UCSD-AML1 (cell line): ENCODE results near the gene ESPN.
"Not testable (repeated sequence)": the region's sequence is repeated elsewhere in the genome, so short reads cannot be mapped to it uniquely, and the experiment has no call there.

Experiments
- DNase-seq: peaks from one replicate; lab custom pipeline; 2025; ENCODE audit not compliant: unreplicated experiment; lab: John Stamatoyannopoulos, UW

The ESPN gene

DNA sequence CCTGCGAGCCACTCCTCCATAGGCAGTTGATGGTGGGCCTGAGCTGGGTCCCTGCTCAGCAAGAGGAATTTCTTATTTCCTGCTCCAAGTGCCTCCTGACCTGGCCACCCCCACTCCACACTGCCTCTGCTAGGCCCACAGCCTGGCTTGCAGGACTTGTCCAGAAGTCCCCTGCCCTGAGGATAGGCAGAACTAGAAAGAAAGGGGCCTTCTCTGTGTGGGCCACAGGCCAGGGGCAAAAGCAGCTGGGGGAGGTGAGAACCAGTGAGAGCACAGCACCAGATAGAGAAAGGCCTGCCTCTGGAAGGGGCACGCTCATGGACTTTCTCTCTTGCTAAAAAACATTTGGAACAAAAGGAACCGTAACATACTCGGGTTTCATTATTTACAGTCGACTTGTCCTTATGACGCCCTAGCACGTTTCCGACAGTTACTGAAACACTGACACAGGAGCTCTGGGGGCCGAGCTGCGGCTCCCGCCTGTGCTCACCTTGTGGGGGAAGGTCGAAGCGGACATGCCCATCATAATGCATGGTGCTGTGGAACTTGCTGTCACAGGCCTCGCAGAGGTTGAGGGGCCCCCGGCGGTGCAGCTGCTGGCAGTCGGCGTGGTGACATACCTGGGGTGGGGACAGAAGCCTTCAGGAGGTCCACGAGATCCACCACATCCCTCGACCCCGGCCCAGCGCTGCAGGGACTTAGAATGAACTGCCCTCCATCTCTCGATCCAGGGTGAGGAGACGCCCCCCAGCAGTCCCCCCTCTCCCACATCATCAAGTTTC, 52.7 kb downstream of the ESPN start:
- no peak for DNase-seq

DNA sequence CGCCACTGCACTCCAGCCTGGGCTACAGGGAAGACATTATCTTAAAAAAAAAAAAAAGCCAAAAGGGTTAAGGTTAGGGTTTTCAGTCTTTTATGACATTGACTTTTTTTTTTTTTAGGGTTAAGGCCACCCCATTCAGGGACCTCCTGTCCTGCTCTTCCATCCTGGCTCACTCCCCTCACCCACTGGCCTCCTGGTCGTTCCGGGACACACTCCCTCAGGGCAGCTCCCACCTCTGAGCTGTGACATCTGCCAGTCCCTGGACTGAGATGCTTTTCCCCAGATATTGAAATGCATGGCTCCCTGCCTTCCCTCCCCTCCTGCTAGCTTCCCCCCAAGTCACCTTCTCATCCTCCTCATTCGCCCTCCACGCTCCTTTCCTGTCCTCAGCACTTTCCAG, 57.2 kb downstream of the ESPN start:
- no peak for DNase-seq

GRCh38 chr1:6483017-6483760, 58.6 kb downstream of the ESPN start:
- no peak for DNase-seq

DNA sequence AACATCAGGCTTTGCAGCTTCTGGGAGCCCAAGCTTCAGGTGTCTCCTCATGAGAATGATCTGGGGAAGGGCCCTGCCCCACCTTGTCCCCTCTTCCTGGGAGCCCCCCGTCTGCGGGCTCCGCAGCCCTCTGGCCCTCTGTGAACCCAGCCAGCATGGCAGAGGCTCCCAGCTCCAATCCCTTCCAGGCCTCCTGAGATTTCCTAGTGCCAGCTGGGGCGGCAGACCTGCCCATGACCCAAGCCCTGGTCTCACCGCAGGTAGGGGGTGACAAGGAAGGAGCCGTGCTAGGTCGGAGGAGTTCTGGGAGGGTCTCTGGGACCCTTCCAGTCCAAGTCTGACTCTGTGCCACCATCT, 59.2 kb downstream of the ESPN start:
- no peak for DNase-seq

- DNase-seq, result no peak
Measured at GRCh38 chr1:6484826-6485167, 60.2 kb downstream of the ESPN start.

DNA sequence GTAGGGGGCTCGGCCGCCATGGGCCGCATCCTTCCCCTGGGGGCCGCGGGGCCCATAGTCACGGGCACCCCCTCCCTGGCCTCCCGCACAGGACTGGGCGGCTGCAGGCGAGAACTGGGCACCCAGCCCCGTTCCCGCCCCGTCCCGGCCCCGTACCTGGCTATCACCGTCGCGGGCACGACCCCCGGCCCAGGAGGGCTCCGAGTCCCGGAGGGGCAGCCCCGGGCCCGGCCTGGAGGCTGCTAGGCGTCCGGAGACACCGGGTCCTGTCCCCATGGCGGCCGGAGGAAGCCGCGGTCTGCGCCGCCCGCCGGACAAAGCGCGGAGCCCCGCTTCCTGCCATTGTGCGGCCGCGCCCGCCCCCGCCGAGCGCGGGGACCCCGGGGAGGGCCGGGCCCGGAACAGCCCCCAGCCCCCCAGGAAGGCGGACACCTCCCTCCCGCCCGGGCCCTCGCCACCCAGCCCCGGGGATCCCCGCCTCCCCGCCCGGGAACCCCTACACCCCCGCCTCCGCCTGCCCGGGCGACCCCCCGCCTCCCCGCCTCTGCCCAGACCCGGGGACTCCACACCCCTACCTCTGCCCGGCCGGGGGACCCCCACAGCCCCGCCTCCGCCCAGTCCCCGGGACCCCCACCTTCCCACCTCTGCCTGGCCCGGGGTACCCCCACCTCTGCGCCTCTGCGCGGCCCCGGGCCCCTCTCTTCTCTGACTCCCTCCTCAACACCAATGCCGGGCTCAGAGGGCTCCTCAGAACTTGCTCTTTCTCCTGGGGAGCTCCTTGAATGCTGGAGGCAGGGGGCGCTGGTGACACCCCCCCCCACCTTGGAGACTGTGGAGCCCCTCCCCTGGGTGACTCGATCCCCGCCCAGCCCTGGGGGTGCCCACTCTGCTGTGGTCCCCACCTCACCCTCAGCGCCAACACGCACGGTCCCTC, 60.9 kb downstream of the ESPN start:
- no peak for DNase-seq

DNA sequence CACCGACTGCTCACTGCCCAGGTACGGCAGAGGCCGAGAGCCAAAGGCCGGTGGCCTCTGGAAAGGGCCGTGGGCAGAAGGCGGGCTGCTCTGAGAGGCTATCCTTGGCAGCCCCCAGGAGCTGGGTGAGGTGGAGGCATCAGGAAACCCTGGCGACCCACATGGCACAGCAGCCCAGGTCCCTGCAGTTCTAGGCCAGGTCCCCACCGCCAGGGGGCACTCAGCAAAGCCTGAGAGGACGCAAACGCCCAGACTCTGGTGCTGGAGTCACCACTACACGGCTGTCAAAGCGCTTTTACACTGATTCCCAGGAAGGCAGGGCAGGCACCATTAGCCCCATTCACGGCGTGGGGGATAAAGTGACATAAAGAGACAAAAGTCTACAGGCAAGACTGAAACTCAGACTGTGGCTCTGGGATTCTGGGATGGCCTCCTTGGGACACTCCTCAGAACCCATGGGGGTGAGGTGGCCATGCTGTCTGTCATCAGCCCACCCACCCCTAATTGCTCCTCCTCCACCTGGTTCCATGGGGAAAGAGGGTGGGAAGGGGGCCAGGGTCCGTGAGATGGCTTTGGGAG, 61.9 kb downstream of the ESPN start:
- peak; percentile 84 for DNase-seq

DNA sequence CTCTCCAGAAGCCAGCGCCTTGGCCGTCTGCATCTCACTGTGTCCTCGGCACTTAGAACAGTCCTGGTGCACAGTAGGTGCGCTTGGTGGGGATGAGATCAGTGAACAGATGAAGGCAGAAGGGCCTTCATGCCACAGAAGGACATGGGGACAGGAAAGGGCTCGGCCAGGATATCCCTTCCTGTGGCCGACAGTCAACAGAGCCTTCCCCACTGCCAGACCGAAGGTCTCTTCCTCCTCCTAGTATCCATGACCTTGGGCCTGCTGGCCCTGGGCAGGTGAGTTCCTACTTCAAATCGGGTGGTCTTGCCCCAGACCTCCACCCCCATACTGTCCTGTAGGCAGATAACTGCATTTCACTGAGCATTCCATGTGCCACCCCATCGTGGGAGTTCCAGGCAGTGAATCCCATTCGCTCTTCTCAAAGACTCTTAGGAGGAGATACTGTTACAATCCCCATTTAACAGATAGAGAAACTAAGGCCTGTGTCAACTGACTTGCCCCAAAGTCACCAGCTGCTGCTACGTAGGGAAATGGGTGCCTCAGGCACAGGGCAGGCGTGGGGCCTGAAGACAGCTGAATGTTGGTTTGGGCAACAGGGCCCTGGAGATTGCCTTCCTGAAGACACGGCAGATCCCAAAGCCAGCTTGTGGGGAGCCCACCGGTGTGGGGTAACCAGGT, 63.4 kb downstream of the ESPN start:
- no peak for DNase-seq

DNA sequence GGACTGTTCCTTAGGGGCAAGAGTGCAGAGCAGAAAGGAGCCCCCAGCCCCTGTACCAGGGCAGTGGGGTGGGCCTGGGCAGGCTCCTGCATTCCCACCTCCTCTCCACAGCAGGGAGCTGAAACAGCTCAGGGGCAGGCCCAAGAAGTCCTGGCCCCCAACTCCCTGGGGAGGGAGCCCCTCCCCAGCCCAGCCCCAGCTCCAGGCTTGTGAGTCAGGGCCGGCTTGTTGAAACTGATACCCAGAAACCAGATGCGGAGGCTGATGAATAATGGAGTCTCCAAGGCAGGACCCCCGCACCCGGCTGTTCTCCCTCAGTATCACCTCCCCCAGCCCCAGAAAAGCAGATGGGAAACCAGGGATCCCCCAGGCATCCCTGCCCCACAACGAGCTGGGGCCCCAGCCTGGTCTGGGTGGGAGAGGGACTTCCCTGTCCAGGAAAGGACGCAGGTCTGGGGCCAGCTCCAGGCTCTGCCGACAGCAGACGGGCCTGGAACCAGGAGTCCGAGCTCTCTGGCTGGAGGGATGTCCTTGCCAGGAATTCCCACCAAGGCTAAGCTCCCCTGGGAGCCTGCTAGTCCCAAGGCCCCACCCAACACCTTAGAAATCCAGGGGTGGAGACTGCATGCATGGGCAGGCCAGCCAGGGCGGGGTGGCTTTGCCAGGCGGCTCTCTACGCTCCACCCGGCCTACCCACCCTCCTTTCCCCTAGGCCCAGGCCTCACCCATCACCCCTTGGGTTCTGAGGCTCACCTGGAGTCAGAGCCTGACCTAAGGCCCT, 64.2 kb downstream of the ESPN start:
- no peak for DNase-seq

GRCh38 chr1:6489383-6489765, 64.8 kb downstream of the ESPN start:
- no peak for DNase-seq

DNA sequence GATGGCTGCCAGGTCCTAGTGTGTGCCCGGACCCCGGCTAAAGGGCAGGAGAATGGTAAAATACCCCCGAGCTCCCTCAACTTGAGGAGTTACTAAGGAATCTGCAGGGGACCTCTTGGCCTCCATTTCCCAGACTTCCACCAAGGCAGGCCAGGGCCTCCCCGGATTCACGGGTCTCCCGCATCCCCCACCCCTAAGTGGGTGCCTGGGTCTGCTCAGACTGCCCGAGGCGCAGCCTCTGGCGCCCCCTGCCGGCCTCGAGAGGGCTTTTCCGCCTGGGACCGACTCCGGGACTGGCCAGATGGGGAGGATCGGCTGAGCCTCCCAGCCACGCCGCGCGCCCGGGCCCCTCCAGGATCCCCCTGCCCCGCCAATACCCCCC, 65.2 kb downstream of the ESPN start:
- DNase-seq, result peak; percentile 77

- DNase-seq, result peak; percentile 47
Measured at GRCh38 chr1:6490181-6491080, 65.9 kb downstream of the ESPN start.

DNA sequence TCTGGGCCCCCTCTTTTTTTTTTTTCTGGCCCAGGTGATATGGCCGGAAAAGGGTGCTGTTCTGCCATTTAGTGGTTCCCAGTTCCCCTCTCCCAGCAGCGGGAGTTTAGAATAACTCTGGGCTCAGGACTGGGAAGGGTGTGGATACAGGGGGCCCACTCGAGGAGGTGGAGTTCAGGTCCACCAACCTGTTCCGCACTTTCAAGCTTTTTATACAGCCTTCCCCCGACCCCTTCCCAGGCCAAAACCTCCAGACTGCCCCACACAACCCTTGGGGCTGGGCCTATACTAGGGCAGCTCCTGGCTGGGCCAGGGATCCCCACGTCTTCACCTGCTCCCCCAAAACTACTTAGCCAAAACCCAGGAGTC, 66.5 kb downstream of the ESPN start:
- DNase-seq, result no peak

DNA sequence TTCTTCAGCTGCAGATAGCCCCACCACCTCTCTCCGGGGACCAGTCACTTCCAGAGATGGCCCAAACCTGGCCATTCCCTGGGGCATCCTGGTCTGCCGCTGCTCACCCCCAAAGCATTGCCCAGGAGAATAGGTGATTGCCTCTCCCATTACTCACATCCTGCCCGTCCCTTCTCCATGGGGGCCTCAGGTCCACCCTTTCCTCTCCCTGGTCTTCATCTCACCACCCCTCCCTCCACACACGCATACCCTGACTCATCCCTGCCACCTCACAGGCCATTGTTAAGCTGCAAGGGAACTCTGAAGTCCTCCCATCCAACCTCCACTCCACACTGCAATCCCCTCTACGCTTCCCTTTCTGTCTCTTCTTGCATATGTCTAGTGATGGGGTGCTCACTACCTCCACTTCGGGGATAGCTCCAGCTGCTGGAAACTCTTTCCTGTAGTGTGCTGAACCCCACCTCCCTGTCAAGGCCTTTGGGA, 66.9 kb downstream of the ESPN start, which contains the start of gene PLEKHG5:
TSS of gene PLEKHG5 (minus strand) at position 188 of the 483 bp plus-strand sequence. CDS start 14,096 bp downstream, outside the sequence.
- no peak for DNase-seq

DNA sequence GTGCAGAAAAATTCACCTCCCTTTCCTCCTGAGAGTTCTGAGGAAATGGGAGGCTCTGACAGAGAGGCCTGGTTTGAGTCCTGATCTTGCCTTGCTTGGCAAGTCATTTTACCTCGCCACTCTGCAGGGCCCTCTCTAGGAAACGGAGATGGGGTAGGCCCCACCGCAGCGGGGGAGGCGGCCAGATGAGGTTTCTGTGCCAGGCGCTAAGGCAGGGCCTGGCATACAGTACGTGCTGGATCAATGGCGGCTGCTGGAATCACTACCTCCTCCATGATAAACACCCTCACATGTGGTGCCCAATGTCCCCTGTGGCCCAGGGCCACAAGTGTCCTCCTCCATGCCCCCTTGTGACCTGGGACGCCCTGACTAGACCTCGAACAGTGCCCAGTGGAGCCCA, 67.4 kb downstream of the ESPN start:
- peak; percentile 38 for DNase-seq

- not testable (repeated sequence) for DNase-seq
Measured at GRCh38 chr1:6493834-6494223, 69.3 kb downstream of the ESPN start.

DNA sequence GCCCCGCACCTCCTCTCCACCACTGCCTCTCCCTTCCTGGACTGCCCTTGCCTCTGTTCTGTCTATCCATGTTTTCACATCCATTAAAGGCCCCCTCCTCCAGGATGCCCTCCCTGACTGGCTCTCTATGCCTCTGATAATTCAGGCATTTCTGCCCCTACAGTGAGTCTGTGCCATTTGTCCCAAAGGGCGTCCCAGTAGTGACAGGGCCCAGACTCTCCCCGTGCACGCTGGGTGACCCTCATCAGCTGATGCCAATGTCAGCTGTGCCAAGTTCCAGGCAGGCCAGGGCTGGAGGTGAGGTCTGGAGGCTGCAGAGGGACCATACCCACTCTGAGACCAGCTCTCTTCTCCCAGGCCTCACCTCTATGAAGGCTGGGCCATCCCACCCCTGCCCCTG, 70.1 kb downstream of the ESPN start:
- no peak for DNase-seq

DNA sequence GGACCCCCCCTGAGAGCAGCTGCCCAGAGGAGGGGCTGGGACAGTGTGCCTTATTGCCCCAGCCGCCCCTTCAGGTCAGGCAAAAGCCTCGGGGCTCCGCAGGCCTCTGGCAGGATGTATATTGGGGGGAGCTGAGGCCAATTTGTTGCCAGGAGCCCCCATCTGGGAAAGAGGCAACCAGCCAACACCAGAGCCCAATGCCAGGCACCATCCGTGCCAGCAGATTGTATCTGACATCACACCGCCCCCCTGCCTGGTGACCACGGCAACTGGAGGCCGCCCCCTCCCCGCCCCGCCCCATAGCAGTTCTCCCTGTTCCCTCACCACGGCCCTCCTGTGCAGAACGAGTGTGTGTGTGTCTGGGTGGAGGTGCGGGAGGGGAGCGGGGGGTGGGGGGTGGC, 70.5 kb downstream of the ESPN start:
- DNase-seq, result no peak
